Hepatocyte (in vitro differentiated cells): Measurements from ENCODE around the gene SLX4. TPM values are rescaled to one million over a fixed set of nuclear protein-coding genes. Genes with fewer than 3 reads are reported as not detected.

Experiments
- DNase-seq: peaks from one replicate; pipeline ENCODE4 v3.0.0-alpha.2; 2016; ENCODE audit warnings: low spot score
- H2AFZ ChIP-seq: fragments of 200-600 bp; sonication (generic); 2 replicates; pipeline ENCODE4 v1.6.0; 2016; ENCODE audit warnings: antibody characterized with exemption, mild to moderate bottlenecking
- H3K27ac ChIP-seq: fragments of 200-600 bp; sonication (generic); 2 replicates; pipeline ENCODE4 v1.5.1; 2016; ENCODE audit warnings: mild to moderate bottlenecking
- H3K27me3 ChIP-seq: fragments of 200-600 bp; sonication (generic); 2 replicates; pipeline ENCODE4 v1.6.1; 2016
- H3K36me3 ChIP-seq: fragments of 200-600 bp; sonication (generic); replicated peaks from 2 replicates; pipeline ENCODE4 v1.5.1; 2016; ENCODE audit warnings: low read depth; ENCODE audit not compliant: insufficient read depth
- H3K4me1 ChIP-seq: fragments of 200-600 bp; sonication (generic); 2 replicates; pipeline ENCODE4 v1.5.1; 2016; ENCODE audit warnings: mild to moderate bottlenecking, moderate library complexity; ENCODE audit not compliant: insufficient read depth
- H3K4me2 ChIP-seq: fragments of 200-600 bp; sonication (generic); 2 replicates; pipeline ENCODE4 v1.6.0; 2016
- H3K4me3 ChIP-seq: fragments of 200-600 bp; sonication (generic); 2 replicates; pipeline ENCODE4 v1.5.1; 2016; ENCODE audit warnings: mild to moderate bottlenecking
- H3K79me2 ChIP-seq: fragments of 200-600 bp; sonication (generic); 2 replicates; pipeline ENCODE4 v1.6.0; 2017; ENCODE audit warnings: mild to moderate bottlenecking
- H3K9me2 ChIP-seq: fragments of 200-600 bp; sonication (generic); replicated peaks from 2 replicates; pipeline ENCODE4 v1.6.0; 2017; ENCODE audit warnings: mild to moderate bottlenecking; ENCODE audit not compliant: insufficient read depth
- H3K9me3 ChIP-seq: fragments of 200-600 bp; sonication (generic); 2 replicates; pipeline ENCODE4 v1.5.1; 2016; ENCODE audit warnings: low read depth, mild to moderate bottlenecking
- H4K20me1 ChIP-seq: fragments of 200-600 bp; sonication (generic); 2 replicates; pipeline ENCODE4 v1.6.0; 2016; ENCODE audit warnings: mild to moderate bottlenecking; ENCODE audit not compliant: insufficient read depth, poor library complexity, severe bottlenecking
- EZH2 ChIP-seq: fragments of 200-600 bp; sonication (generic); IDR thresholded peaks from 2 replicates; pipeline ENCODE4 v1.6.1; 2016; ENCODE audit warnings: antibody characterized with exemption, mild to moderate bottlenecking, borderline replicate concordance
- EZH2phosphoT487 ChIP-seq: fragments of 200-600 bp; sonication (generic); IDR thresholded peaks from one replicate; pipeline ENCODE4 v1.6.1; 2018; ENCODE audit warnings: antibody characterized with exemption, mild to moderate bottlenecking, low read depth, moderate library complexity; ENCODE audit not compliant: unreplicated experiment, severe bottlenecking
- WGBS: methylation state at CpG from one replicate; pipeline ENCODE4 v1.1.6; 2016; ENCODE audit warnings: low lambda C conversion rate; ENCODE audit errors: missing lambda C conversion rate; 5-methylcytosine and 5-hydroxymethylcytosine counted together
- polyA plus RNA-seq: library from polyadenylated mRNA; unstranded; fragments of >200 nt; fragmentation: Nextera tagmentation; extraction: Ambion mirVana; gene quantifications from 2 replicates; pipeline ENCODE4 v1.2.1, GENCODE V29; 2016
- total RNA-seq: library from RNA; depleted of rRNA; stranded (reverse); fragments of >200 nt; gene quantifications from 2 replicates; pipeline ENCODE4 v1.2.3, GENCODE V29; 2014
- TF ChIP-seq, protein P1 (sequence below): fragments of 200-600 bp; sonication (generic); IDR thresholded peaks from 2 replicates; pipeline ENCODE4 v1.5.1; 2016; ENCODE audit warnings: antibody characterized with exemption, mild to moderate bottlenecking; ENCODE audit not compliant: poor library complexity

The SLX4 gene
- total and polyA plus RNA-seq, 2 experiments from 2014 or later, result 1.9 to 4.6 TPM

DNA sequence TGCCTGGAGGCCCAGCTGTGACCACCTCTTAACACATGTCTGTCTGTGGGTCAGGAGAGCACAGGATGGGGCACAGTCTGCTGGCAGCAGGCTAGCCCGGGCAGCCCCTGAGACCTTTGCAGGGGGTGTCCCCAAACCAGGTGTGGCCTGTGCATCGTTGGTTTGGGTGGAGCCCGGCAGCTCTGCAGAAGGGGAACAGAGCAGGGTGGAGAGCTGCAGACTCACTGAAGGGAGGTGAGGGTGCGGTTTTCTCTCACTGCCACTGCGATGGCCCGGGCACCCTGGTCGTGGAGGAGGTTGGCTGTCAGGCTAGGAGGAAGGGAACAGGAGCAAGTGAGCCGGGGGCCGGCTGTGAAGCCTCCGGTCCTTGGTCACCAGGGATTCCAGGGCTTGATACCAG is 63.0 kb downstream of the SLX4 start:
- Histone ChIP-seq H2AFZ (no peak overlapping the region), H3K9me3 (no peaks in the 10 kb centered on the region), H3K27ac (no peak overlapping the region), H3K36me3 (no peaks in the 10 kb centered on the region), H3K4me1 (no peaks in the 10 kb centered on the region), H3K9me2 (no peaks in the 10 kb centered on the region), H3K27me3 (no peaks in the 10 kb centered on the region), H3K4me3 (no peak overlapping the region), H3K79me2 (no peaks in the 10 kb centered on the region), H4K20me1 (no peaks in the 10 kb centered on the region), H3K4me2 (no peak overlapping the region)
- DNase-seq, result no peak
- 94% methylated on average over 10 of the region's 10 CpGs for WGBS
- TF ChIP-seq, protein P1, sequence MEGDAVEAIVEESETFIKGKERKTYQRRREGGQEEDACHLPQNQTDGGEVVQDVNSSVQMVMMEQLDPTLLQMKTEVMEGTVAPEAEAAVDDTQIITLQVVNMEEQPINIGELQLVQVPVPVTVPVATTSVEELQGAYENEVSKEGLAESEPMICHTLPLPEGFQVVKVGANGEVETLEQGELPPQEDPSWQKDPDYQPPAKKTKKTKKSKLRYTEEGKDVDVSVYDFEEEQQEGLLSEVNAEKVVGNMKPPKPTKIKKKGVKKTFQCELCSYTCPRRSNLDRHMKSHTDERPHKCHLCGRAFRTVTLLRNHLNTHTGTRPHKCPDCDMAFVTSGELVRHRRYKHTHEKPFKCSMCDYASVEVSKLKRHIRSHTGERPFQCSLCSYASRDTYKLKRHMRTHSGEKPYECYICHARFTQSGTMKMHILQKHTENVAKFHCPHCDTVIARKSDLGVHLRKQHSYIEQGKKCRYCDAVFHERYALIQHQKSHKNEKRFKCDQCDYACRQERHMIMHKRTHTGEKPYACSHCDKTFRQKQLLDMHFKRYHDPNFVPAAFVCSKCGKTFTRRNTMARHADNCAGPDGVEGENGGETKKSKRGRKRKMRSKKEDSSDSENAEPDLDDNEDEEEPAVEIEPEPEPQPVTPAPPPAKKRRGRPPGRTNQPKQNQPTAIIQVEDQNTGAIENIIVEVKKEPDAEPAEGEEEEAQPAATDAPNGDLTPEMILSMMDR, result no peak
- TF ChIP-seq EZH2, result no peak
- TF ChIP-seq EZH2phosphoT487, result no peak

DNA sequence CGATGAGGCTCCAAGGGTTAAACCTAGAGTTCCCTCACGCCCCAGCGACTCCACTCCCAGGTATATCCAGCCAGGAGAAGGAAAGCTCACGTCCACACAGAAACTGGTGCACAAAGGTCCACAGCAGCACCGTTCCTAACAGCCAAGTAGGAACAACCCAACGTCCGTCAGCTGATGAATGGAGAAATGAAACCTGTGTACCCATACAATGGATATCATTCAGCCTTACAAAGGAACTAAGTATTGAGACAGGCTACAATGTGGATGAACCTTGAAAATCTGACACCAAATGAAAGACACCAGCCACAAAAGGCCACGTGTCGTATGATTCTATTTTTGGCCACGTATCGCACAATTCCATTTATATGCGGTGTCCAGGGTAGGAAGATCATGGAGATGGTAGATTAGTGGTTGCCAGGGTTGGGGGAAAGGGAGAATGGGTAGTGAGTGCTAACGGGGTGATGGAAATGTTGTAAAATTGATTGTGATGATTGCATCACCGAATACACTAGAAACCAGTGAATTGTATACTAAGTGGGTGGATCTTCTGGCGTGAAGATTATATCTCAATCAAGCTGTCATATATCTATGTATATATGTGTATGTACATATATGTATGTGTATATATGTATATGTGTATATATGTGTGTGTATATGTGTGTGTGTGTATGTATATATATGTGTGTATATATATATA is 64.3 kb downstream of the SLX4 start:
- Histone ChIP-seq H3K27ac (no peak overlapping the region), H3K4me2 (no peak overlapping the region), H3K27me3 (no peaks in the 10 kb centered on the region), H2AFZ (no peak overlapping the region), H3K79me2 (no peaks in the 10 kb centered on the region), H3K9me2 (no peaks in the 10 kb centered on the region), H4K20me1 (no peaks in the 10 kb centered on the region), H3K4me1 (no peaks in the 10 kb centered on the region), H3K4me3 (no peak overlapping the region), H3K36me3 (no peaks in the 10 kb centered on the region), H3K9me3 (no peaks in the 10 kb centered on the region)
- TF ChIP-seq EZH2phosphoT487, result no peak
- no peak for TF ChIP-seq EZH2
- TF ChIP-seq, protein P1, result no peak
- no peak for DNase-seq
- 93% methylated on average over 15 of the region's 15 CpGs for WGBS

DNA sequence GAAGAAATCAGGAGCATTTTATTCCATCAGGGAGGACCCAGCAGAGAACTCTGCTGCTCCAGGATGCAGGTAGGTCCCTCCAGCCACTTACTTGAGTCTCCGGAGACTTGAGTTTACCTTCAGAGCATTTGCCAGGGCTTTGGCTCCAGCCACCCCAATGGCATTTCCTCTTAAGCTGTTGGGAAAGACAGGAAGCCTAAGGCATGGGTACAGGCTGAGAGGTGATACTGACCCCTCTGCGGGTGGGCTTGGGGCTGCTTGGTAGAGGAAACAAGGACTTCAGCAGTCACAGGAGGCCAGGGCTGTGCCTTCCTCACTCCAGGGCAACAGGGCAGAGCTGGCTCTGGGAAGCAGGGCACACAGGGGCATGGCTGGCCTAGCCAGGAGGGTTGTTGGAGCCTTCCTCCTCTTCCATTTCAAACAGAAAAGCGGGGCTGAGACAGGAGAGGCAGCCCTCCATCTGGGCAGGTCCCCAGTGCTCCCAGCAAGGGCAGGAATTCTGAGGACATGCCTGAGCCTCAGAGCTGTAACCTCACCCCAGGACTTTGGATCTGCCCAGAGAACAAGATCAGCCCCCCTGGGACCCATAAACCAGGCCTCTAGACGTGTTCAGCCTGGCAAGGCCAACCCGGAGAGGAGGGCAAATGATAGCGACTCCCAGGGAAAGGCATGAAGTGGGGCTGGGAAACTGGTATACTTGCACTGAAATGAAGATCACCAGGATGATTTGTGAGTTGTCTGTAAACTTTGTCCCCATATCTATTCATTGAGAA is 68.6 kb downstream of the SLX4 start:
- H3K79me2 ChIP-seq, result no peaks in the 10 kb centered on the region
- no peak overlapping the region for H3K4me2 ChIP-seq
- no peak for DNase-seq
- TF ChIP-seq, protein P1, result no peak
- WGBS, result 85% methylated on average over 6 of the region's 6 CpGs
- H3K36me3 ChIP-seq, result no peaks in the 10 kb centered on the region
- H3K27ac ChIP-seq, result no peak overlapping the region
- H3K9me2 ChIP-seq, result no peaks in the 10 kb centered on the region
- H3K4me3 ChIP-seq, result no peak overlapping the region
- H3K4me1 ChIP-seq, result no peaks in the 10 kb centered on the region
- no peaks in the 10 kb centered on the region for H3K27me3 ChIP-seq
- no peaks in the 10 kb centered on the region for H4K20me1 ChIP-seq
- no peak overlapping the region for H2AFZ ChIP-seq
- no peaks in the 10 kb centered on the region for H3K9me3 ChIP-seq
